Measurements from ENCODE around the gene ARNT2. TPM values are rescaled to one million over a fixed set of nuclear protein-coding genes. Genes with fewer than 3 reads are reported as not detected.

Gene ARNT2
- total RNA-seq, 1 experiment from 2014 or later: 7.0 TPM

GRCh38 chr15:80494351-80494751, 90.2 kb downstream of the ARNT2 start:
- Mint-ChIP-seq H3K27me3 (ENCODE audit: low read depth) (no peaks in the 10 kb centered on the region), H3K27ac (no peak overlapping the region), H3K4me3 (no peak overlapping the region), H3K4me1 (peaks cover 25% of the 10 kb centered on the region), H3K36me3 (no peaks in the 10 kb centered on the region), H3K9me3 (peaks cover 2% of the 10 kb centered on the region)
- no peak for ATAC-seq
- DNase-seq (ENCODE audit: low spot score): no peak
- ChIA-PET CTCF (no interaction called here), POLR2A (no interaction called here)
- no peak for TF ChIP-seq ZNF121 (CRISPR knock-in tag; IDR thresholded peaks at IDR 0.05)

- Mint-ChIP-seq H3K27ac (no peak overlapping the region), H3K36me3 (no peaks in the 10 kb centered on the region), H3K9me3 (peaks cover 4% of the 10 kb centered on the region), H3K4me3 (no peak overlapping the region), H3K27me3 (ENCODE audit: low read depth) (no peaks in the 10 kb centered on the region), H3K4me1 (peaks cover 25% of the 10 kb centered on the region)
- ChIA-PET POLR2A (no interaction called here), CTCF (no interaction called here)
- no peak for DNase-seq (ENCODE audit: low spot score)
- TF ChIP-seq ZNF121 (CRISPR knock-in tag; IDR thresholded peaks at IDR 0.05): no peak
- no peak for TF ChIP-seq ZBTB21 (CRISPR knock-in tag; IDR thresholded peaks at IDR 0.05; ENCODE audit: borderline replicate concordance)
- TF ChIP-seq ZBTB43 (CRISPR knock-in tag; IDR thresholded peaks at IDR 0.05): no peak
- TF ChIP-seq AR (CRISPR knock-in tag; IDR thresholded peaks at IDR 0.05): no peak
- no peak for TF ChIP-seq ELF4 (CRISPR knock-in tag; IDR thresholded peaks at IDR 0.05; ENCODE audit: low read depth)
- TF ChIP-seq KAT7 (CRISPR knock-in tag; IDR thresholded peaks at IDR 0.05; ENCODE audit: borderline replicate concordance): no peak
- no peak for TF ChIP-seq USF2 (CRISPR knock-in tag; IDR thresholded peaks at IDR 0.05)
- no peak for TF ChIP-seq ARID4B (CRISPR knock-in tag; IDR thresholded peaks at IDR 0.05; ENCODE audit: borderline replicate concordance)
- no peak for ATAC-seq
These were observed 90.6 kb downstream of the ARNT2 start for GRCh38 chr15:80494756-80495155.

GRCh38 chr15:80495401-80495942, 91.3 kb downstream of the ARNT2 start:
- ATAC-seq (peak; percentile 24; the same call in 1 of the 2 replicates), DNase-seq (ENCODE audit: low spot score) (no peak)
- Mint-ChIP-seq H3K27me3 (ENCODE audit: low read depth) (no peaks in the 10 kb centered on the region), H3K36me3 (no peaks in the 10 kb centered on the region), H3K27ac (no peak overlapping the region), H3K9me3 (peaks cover 4% of the 10 kb centered on the region), H3K4me1 (peaks cover 25% of the 10 kb centered on the region), H3K4me3 (no peak overlapping the region)
- POLR2A ChIA-PET: no interaction called here
- no peak for TF ChIP-seq ATF6 (CRISPR knock-in tag; IDR thresholded peaks at IDR 0.05)
- TF ChIP-seq NFE2L1 (CRISPR knock-in tag; IDR thresholded peaks at IDR 0.05): no peak
- no peak for TF ChIP-seq GRHL2 (CRISPR knock-in tag; IDR thresholded peaks at IDR 0.05; ENCODE audit: insufficient replicate concordance, severe bottlenecking)
- no peak for TF ChIP-seq E2F4 (CRISPR knock-in tag; IDR thresholded peaks at IDR 0.05; ENCODE audit: borderline replicate concordance, low read depth)
- no peak for TF ChIP-seq ZNF138 (CRISPR knock-in tag; conservative IDR thresholded peaks at IDR 0.05)
- TF ChIP-seq ZNF317 (CRISPR knock-in tag; IDR thresholded peaks at IDR 0.05; ENCODE audit: borderline replicate concordance, low read depth): no peak
- TF ChIP-seq CDX4 (CRISPR knock-in tag; IDR thresholded peaks at IDR 0.05; ENCODE audit: borderline replicate concordance): no peak
- no peak for TF ChIP-seq ZNF416 (CRISPR knock-in tag; IDR thresholded peaks at IDR 0.05)
- no peak for TF ChIP-seq ZNF671 (CRISPR knock-in tag; IDR thresholded peaks at IDR 0.05)
- CTCF ChIA-PET: no interaction called here
